ENCODE data around the gene RAB3D.
"Not testable (repeated sequence)": the region's sequence is repeated elsewhere in the genome, so short reads cannot be mapped to it uniquely, and the experiment has no call there.

RAB3D gene, protein sequence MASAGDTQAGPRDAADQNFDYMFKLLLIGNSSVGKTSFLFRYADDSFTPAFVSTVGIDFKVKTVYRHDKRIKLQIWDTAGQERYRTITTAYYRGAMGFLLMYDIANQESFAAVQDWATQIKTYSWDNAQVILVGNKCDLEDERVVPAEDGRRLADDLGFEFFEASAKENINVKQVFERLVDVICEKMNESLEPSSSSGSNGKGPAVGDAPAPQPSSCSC

DNA sequence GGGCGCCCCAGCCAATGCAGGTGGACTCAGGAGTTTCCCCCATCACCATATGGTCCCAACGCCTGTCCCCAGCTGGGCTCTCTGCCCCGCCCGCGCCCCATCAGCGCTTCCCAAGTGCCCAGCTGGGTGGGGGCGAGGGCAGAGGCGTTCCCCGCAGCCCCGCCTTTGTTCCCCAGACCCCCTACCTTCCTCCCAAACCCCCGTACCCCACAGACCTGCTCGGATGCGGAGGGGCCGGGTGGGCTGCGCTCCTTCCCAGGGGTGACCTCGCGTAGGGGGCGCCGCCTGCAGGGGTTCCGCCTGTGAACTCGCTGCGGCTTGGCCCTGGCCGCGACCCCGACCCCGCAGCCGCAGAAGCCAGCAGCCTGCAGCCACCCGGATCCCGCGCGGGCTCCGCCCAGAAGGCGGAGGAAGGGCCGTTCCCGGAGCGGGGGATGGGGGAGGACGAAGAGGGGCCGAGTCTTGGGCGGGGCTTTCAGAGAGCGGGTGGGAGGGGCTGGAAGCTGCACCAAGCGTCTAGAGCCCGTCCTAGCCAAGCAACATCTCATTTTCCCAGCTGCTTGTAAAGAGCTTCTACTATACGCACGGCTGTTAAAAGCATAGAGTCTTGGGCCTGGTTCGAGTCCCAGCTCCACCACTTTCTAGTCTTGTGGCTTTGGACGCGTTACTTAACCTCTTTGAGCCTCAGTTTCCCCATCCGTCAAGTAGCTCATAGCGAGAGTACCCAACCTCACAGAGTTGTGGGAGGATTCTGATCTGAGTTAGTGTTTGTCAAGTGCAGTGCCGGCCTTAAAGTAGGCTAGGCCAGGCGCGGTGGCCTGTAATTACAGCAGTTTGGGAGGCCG lies at the start of gene RAB3D:
RAB3D (minus strand) TSS at position 404 of the 845 bp plus-strand sequence. CDS start 2,258 bp downstream, outside the sequence.
- DNase-seq: peak; percentile 96

DNA sequence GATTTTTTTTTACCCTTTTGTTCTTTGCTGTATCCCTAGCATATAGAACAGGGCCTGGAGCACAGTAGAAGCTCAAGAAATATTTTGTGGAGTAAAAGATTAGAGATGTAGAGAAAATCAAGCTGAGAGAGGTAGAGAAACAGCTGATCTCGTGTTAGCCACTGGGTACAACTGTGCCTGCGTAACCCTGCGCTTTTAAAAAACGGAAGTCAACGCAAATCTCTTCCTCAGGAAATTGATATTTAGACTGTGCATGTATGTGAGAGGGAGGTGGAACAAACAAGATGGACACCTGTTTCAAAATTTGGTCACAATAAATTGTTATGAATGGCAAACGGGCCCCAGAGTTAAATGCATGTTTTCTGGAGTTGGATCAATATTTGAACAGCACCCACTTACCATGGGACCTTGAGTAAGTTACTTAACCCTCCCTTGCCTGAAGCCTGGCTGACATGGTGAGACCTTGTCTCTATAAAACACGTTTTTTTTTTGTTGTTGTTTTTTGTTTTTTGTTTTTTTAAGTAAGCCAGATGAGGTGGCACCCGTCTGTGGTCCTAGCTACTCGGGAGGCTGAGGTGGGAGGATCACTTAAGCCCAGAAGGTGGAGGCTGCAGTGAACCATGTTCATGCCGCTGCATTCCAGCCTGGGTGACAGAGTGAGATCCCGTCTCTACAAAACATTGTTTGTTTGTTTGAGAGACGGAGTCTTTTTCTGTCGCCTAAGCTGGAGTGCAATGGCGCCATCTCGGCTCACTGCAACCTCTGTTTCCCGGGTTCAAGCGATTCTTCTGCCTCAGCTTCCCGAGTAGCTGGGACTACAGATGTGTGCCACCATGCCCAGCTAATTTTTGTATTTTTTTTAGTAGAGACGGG lies 47.9 kb upstream of the RAB3D start:
- no peak for DNase-seq

DNA sequence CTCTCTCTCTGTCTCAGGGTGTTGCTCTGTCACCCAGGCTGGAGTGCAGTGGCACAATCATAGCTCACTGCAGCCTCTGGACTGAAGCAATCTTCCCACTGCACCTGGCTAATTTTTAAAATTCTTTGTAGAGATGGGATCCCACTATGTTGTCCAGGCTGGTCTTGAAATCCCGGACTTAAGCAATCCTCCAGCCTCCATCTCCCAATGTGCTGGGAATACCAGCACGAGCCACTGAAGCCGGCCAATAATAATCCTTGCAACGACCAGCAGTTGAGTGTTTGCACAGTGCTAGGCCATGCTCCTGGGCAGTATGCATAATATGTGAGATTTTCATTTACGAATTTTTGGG lies 45.3 kb upstream of the RAB3D start:
- no peak for DNase-seq

DNA sequence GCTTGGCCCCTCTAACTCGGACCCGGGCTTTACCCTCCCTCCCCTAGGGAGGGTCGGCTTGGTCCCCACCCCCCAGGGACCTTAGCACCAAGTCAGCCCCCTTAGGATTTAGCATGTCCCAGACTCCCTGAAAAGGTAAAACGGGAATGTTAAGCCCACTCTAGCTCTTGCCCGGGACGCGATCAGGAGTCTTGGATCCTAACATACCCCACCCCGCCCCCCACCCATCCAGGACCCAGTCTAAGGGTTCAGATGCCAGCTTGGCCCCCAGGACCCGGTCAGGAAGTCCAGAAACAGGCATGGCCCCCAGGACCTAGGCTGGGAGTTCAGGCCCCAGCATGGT lies 44.2 kb upstream of the RAB3D start:
- no peak for DNase-seq

DNA sequence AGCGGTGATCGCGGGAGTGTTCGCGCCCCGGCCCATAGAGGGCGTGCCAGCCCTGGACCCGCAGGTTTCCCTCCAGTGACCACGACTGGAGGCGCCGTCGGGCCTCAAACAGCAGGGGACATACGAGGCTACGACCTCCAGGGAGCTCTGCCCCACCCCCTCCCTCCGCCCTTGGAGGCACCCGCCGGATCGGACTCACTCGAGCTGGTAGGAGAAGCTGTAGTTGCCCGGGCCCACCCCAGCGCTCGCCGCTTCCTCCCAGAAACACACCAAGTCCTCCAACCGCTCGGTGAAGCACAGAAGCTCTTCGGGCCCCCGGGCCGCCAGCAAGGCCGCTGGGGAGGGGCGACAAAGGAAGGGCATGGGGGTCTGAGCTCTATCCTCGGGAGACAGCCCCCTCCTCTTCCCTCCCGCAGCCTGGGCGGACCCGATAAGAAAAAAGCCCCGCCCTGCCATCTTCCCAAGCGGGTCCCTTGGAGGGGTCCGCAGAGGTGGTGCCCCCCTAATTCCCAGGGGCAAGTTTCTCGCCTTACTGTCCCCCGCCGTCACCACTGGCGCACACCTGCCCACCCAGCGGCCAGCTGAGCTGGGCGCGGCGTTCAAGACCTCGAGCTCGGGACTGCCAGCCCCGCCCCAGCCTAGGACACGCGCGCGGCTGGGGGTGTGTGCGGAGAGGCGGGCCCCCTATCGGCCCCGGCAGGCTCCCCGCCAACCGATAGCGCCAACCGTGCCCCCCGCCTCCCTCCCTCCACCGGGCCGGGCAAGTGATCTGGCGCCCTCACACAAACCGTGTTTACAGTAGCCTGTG lies 43.6 kb upstream of the RAB3D start:
- no peak for DNase-seq

DNA sequence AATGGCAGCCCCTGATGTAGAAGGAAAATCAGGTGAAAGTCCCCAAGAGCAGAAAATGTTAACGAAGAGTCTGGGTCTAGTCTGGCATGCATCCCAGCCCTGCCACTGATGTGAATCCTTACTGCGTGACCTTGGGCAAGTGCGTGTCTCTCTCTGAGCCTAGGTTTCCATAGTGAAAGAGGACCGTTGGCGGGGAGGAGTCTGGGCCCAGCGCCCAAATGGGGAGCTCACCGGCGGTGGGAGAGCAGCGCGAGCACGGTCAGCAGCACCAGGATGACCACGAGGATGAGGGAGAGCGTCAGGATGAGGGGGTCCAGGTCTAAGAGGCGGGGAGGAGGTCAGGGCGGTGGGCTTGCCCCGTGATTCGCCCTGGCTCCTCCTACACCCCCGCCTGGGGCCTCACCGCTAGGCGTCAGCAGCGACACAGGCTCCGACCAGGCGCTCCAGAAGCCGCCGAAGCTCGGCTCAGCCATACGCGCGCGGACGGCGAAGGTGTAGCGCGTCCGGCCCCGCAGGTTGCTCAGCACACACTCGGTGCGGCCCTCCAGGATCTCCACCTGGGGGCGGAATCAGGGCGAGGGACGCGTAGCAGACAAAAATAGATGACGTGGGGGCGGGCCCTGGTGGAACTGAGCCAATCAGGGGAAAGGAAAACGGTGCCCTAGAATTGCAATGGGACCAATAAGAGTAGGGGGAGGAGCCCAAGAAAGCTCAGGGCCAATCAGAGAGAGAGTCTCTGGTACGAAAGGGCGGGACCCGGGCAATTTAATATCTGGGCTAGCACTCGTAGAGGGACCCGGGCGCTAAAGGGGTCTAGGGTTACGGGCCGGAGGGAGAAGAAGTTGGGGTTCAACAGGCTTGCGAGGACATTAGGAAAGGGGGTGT lies 41.4 kb upstream of the RAB3D start:
- DNase-seq: peak; percentile 99

DNA sequence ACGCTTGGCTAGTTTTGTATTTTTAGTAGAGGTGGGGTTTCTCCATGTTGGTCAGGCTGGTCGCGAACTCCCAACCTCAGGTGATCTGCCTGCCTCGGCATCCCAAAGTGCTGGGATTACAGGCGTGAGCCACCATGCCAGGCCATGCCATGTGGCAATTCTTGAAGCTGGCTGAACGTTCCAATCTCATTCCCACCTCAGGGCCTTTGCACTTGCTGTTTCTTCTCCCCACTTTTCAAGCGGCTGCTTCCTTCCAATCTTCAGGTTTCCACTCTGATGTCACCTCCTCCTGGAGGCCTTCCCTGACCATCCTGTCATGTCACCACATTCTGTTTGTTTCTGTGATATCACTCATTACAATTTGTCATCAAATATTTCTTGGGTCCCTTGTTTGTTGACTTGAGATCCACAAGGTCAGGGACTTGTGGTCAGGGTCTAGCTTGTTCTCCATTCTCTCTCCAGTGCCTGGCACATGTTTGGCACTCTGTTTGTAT lies 40.4 kb upstream of the RAB3D start:
- DNase-seq: no peak

DNA sequence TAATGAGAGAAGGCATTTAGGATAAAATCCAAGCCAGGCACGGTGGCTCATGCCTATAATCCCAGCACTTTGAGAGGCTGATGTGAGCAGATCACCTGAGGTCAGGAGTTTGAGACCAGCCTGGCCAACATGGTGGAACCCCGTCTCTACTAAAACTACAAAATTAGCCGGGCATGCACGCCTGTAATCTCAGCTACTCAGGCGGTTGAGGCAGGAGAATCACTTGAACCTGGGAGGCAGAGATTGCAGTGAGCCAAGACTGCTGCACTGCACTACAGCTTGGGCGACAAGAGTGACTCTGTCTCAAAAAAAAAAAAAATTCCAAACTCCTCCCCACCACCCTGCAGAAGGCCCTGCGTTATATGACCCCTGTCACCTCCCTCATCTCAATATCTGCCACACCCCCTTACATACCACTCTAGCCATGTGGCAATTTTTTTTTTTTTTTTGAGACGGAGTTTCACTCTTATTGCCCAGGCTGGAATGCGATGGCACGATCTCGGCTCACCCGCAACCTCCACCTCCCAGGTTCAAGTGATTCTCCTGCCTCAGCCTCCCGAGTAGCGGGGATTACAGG lies 39.9 kb upstream of the RAB3D start:
- DNase-seq: not testable (repeated sequence)

DNA sequence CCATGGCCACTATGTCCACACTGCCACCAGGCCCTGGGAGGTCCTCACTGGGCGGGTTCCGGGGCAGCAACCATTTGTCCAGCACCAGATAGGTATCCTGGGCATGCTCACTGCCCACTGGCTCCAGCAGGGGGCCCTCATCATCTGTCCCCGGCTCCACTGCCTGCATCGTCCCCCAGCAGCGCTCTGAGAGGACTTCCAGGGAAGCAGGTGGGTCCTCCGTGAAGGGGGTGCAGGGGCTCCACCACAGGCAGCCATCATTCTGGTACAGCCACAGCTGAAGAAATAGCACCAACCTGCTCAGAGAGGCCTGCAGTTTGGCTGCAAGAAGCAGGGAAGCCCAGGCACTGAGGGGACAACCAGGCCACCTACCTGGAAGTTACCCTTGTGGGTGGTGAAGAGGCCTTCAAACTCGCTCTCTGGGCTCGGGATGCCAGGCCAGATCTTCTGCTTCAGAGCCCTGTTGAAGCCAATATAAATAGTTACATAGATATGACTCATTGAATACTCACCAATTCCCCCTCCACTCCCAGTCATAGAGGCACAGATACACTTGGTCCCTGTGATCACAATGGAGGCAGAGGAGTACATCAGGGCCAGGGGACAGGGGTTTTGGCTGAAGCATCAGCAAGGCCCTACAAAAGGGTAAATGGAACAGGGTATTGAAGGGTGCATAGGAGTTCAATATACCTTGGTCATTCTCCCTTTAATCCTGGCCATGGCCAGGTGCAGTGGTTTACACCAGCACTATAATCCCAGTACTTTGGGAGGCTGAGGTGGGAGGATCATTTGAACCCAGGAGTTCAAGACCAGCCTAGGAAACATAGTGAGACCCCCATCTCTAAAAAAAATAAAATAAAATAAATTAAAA lies 39.1 kb upstream of the RAB3D start:
- peak; percentile 79 for DNase-seq

DNA sequence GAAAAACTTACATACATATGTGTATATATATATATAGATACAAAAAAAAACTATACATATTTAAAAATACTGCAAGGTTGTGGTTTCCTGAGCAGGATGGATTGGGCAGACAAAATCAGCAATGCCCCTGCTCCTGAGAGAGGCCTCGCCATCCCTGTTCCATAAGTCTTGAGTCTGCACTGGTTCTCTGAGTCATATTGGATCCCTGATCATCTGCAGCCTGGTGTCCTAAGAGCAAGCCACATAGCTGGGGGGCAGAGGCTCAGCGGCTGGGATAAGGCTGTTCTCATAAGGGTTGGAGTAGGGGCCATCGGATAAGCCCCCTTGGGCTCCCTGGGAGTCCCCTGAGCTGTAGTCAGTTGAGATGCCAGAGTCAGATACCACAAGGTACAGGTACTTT lies 38.3 kb upstream of the RAB3D start:
- DNase-seq: no peak

DNA sequence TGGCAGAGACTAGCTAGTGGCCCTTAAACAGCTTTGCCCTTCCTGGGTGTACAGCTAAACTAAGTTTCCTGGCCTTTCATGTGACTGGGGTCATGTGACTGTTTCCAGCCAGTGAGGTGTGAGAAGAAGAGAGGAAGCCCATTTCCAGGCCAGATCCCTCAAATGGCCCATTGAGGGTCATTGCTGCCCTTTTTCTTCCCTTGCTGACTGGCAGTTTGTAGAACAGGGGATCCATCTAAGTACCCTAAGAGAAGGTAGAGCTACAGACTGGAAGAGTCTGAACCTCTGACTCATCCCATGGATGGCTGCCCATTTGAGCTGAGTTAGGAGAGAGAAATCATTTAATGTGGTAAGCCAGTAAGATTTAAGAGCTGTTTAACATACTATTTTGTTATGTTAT lies 37.8 kb upstream of the RAB3D start:
- DNase-seq: no peak

DNA sequence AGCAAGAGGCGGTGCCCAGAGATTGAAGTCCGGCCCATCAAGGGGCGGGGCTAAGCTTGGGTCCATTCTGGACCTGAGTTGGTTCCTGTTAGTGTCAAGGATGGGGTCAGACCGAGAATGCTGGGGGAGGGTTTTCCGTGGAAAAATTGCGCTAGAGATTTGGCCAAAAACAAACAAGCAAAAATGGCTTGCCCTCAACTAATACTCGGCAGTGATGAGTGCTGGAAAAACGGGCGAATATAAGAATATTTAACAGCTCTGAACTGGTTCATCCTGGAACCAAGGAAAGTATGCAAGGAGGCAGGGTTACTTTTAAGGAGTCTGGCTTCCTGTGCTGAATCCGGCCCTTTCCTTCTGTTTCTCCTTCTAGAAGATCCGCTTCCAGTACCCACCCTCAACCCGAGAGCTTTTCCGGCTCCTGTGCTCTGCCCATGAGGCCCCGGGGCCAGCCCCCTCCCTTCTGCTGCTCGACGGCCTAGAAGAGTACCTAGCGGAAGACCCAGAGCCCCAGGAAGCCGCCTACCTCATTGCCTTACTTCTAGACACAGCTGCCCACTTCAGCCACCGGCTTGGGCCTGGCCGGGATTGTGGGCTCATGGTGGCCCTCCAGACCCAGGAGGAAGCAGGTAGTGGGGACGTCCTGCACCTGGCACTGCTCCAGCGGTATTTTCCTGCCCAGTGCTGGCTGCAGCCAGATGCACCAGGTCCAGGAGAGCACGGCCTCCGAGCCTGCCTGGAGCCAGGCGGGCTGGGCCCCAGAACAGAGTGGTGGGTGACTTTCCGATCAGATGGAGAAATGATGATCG lies 35.9 kb upstream of the RAB3D start:
- DNase-seq: no peak

DNA sequence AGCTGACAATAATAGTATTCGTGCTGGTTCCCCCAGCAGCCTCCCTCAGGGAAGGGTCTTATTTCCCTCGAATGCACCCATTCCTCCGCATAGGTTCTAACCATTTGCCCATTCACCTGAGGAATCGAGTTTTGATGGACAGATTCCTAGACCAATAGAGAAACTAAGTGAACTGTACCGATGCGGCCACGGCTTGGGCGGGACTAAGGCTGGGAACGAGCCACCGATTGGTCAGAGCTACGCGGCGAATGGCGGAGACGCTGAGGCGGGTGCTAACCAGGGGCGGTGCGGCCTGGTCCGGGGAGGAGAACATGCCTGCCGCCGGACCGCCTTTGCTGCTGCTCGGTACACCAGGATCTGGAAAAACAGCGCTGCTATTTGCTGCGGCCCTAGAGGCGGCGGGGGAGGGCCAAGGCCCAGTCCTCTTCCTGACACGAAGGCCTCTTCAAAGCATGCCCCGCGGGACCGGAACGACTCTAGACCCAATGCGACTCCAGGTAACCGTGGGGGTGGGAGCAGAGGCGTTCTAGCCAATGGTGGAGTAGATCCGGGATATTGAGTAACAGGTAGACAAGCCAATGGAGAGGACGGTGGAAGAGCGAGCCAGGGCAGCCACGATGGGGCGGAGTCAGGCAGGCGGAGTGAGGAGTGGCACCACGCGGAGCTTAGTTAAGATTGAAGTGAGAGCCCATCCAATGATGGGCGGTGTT lies 35.1 kb upstream of the RAB3D start, which contains the start of gene SWSAP1:
SWSAP1 (plus strand) TSS at position 234 of the 710 bp plus-strand sequence; CDS start at position 249, 15 bp downstream.
- DNase-seq: peak; percentile 100

DNA sequence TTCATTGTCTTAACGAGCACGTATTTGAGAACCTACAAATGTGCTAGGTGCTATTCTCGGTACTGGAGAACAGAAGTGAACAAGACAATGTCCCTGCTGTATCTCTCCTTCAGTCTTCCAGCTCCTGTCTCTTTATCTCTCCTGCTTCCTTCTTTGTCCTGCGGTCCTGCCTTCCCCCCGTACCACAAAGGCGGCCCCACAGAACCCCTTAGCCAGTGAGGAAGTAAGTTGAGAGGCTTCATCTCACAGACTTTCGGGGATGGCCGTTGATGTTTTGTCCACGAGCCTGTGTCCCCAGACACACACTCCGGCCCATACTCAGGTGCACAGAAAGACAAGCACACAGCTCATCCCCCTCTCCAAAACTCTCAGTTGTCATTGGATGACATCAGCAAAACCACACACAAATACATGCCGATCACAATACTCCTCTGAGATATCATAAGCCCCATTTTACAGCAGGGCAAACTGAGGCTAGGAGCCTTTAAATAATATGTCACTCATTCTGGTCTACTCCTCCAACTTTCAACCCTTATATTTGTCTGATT lies 34.5 kb upstream of the RAB3D start:
- DNase-seq: no peak

DNA sequence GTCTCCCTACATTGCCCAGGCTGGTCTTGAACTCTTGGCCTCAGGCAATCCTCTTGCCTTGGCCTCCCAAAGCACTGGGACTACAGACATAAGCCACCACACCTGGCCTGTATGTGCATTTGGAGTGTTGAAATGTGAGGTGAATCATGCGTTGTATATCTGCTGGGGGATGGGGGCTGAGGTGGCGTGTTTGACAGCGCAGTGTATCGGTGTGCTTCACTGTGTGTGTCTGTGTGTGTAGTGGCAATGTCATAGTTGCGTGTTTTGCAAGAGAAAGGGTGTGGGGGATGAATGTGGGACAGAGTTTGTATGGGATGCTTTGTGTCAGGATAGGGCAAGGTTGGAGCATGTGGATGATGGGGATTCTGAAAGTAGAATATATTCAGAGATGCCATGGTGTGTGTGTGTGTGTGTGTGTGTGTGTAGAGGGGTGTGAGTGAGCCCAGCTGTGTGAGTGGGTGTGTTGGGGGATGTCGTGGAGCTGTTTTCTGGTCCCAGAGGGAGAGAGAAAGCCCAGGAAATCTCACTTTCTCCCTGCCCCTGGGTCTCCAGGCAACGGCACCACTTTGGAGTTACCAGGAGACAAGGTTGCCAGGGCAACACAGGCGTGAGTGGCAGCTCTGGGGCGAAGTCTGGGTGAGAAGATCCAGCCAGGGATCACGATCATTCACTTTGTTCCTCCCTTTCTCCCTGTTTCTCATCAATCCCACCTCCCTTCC lies 33.9 kb upstream of the RAB3D start:
- peak; percentile 95 for DNase-seq

DNA sequence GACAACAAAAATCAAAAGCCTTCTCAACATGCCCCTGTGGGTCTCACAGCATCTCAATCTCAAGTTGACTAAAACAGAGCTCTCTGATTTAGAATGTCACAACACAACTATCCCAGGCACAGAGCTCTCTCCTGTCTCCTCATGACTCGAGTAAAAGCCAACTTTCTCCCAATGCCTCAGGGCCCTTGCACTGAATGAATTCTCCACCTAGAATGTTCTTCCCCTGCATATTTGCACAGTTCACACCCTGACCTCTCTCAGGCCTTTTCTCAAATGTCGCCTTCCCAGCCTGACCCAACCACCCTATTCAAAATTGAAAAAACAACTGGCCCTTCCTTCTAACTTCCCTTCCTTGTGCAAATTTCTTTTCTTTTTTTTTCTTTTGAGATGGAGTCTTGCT lies 31.3 kb upstream of the RAB3D start:
- no peak for DNase-seq

DNA sequence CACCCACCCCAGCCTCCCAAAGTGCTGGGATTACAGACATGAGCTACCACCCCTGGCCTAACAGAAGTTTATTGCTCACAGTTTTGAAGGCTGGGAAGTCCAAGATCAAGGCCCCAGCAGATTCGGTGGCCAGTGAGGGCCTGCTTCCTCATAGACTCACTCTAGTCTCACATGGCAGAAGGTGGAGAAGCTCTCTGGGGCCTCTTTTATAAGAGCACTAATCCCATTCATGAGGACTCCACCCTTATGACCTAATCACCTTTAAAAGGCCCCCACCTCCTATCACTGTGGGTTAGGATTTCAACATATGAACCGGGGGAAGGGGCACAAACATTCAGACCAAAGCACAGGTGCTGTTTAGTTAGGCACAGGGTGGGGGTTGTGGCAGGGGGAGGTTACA lies 28.1 kb upstream of the RAB3D start:
- no peak for DNase-seq
